ENCODE data around the gene KLK7. TPM values are rescaled to one million over a fixed set of nuclear protein-coding genes. Genes with fewer than 3 reads are reported as not detected.

The KLK7 gene
- total RNA-seq, 3 donors from 2014 or later, result not detected

DNA sequence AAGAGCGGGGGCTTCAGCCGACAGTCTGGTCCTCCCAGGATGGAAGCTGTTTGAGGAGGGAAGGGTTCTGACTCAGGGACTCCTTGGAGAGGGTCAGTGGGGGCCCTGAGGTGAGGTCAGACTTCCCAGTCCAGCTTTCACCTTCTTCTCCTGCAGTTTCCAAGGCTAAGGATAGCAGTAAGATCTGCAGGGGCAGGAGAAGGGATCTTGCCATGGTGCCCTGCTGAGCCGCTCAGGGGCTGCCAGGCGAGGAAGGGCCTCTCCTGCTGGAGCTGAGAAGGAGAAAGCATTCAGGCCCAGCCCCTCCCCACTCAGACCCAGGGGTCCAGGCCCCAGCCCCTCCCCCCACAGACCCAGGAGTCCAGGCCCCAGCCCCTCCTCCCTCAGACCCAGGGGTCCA lies 1.5 kb downstream of the KLK7 start:
- Histone ChIP-seq H3K4me1 (ENCODE audit: low read depth) (no peaks in the 10 kb centered on the region), H3K36me3 (ENCODE audit: low read depth) (no peaks in the 10 kb centered on the region), H3K4me3 (no peak overlapping the region), H3K9me3 (no peaks in the 10 kb centered on the region)
- DNase-seq (no peak), ATAC-seq (no peak)
- TF ChIP-seq, protein P1, sequence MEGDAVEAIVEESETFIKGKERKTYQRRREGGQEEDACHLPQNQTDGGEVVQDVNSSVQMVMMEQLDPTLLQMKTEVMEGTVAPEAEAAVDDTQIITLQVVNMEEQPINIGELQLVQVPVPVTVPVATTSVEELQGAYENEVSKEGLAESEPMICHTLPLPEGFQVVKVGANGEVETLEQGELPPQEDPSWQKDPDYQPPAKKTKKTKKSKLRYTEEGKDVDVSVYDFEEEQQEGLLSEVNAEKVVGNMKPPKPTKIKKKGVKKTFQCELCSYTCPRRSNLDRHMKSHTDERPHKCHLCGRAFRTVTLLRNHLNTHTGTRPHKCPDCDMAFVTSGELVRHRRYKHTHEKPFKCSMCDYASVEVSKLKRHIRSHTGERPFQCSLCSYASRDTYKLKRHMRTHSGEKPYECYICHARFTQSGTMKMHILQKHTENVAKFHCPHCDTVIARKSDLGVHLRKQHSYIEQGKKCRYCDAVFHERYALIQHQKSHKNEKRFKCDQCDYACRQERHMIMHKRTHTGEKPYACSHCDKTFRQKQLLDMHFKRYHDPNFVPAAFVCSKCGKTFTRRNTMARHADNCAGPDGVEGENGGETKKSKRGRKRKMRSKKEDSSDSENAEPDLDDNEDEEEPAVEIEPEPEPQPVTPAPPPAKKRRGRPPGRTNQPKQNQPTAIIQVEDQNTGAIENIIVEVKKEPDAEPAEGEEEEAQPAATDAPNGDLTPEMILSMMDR (IDR thresholded peaks at IDR 0.05), result no peak
- intact Hi-C loops (cut with DNase I, micrococcal nuclease), result no loop called here

- DNase-seq, result no peak
- Histone ChIP-seq H3K4me1 (ENCODE audit: low read depth) (no peaks in the 10 kb centered on the region), H3K9me3 (no peaks in the 10 kb centered on the region), H3K4me3 (no peak overlapping the region), H3K36me3 (ENCODE audit: low read depth) (no peaks in the 10 kb centered on the region)
- ATAC-seq, result no peak
- intact Hi-C loops (cut with DNase I, micrococcal nuclease), result no loop called here
- TF ChIP-seq, protein P1 (IDR thresholded peaks at IDR 0.05), result no peak
These were observed 2.0 kb downstream of the KLK7 start for GRCh38 chr19:50981587-50982146.

DNA sequence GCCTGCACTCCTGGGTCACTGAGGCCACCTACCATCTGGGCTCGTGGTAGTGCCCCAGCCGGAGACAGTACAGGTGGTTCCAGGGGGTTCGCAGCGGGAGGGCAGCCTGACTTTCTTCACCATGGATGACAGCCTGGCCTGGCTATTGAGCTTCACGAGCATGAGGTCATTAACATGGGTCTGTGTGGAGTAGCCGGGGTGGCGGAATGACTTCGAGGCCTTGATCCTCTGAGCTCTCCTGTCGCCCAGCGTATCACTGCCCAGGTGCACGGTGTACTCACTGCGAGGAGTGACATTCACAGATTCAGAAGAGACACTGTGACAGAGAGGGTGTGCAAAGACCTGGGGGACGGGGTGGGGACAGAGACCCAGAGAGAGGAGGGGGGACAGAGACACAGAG lies 3.5 kb downstream of the KLK7 start:
- H3K9me3 ChIP-seq, result no peaks in the 10 kb centered on the region
- TF ChIP-seq, protein P1 (IDR thresholded peaks at IDR 0.05), result no peak
- H3K4me3 ChIP-seq, result no peak overlapping the region
- ATAC-seq, result no peak
- no peak for DNase-seq
- intact Hi-C loops (cut with DNase I, micrococcal nuclease), result no loop called here
- H3K36me3 ChIP-seq (ENCODE audit: low read depth), result no peaks in the 10 kb centered on the region
- H3K4me1 ChIP-seq (ENCODE audit: low read depth), result no peaks in the 10 kb centered on the region

GRCh38 chr19:50979758-50980157 lies 4.0 kb downstream of the KLK7 start:
- Histone ChIP-seq H3K4me1 (ENCODE audit: low read depth) (no peaks in the 10 kb centered on the region), H3K9me3 (no peaks in the 10 kb centered on the region), H3K4me3 (no peak overlapping the region), H3K36me3 (ENCODE audit: low read depth) (no peaks in the 10 kb centered on the region)
- intact Hi-C loops (cut with DNase I, micrococcal nuclease), result no loop called here
- DNase-seq (no peak), ATAC-seq (no peak)
- TF ChIP-seq, protein P1 (IDR thresholded peaks at IDR 0.05), result no peak

- H3K36me3 ChIP-seq (ENCODE audit: low read depth), result no peaks in the 10 kb centered on the region
- H3K4me1 ChIP-seq (ENCODE audit: low read depth), result no peaks in the 10 kb centered on the region
- intact Hi-C loops (cut with DNase I, micrococcal nuclease), result no loop called here
- TF ChIP-seq, protein P1 (IDR thresholded peaks at IDR 0.05), result no peak
- H3K9me3 ChIP-seq, result no peaks in the 10 kb centered on the region
- DNase-seq (no peak), ATAC-seq (no peak)
- H3K4me3 ChIP-seq, result no peak overlapping the region
These were observed 4.8 kb downstream of the KLK7 start for GRCh38 chr19:50978772-50979390.
